ENCODE data around the gene GCSH. TPM values are rescaled to one million over a fixed set of nuclear protein-coding genes. Genes with fewer than 3 reads are reported as not detected.

The GCSH gene
- total and polyA plus RNA-seq, 2 of the 13 experiments (the other 11 are each of a cell fraction or from before 2014, with no cell fraction given), result 35.9 to 103 TPM

- TF ChIP-seq ZNF710 (CRISPR knock-in tag; IDR thresholded peaks at IDR 0.05; ENCODE audit: borderline replicate concordance) (peak; percentile 58; the same call in 1 of the 2 replicates), ZNF350 (CRISPR knock-in tag; IDR thresholded peaks at IDR 0.05; ENCODE audit: borderline replicate concordance, low read depth) (peak; percentile 85; the same call in 1 of the 2 replicates), ZNF580 (CRISPR knock-in tag; IDR thresholded peaks at IDR 0.05; ENCODE audit: borderline replicate concordance, low read depth) (peak; percentile 65; the same call in 1 of the 2 replicates), TRAFD1 (CRISPR knock-in tag; IDR thresholded peaks at IDR 0.05; ENCODE audit: borderline replicate concordance) (peak; percentile 85; the same call in 1 of the 2 replicates), FOSL2 (CRISPR knock-in tag; IDR thresholded peaks at IDR 0.05) (peak; percentile 88), RNF219 (CRISPR knock-in tag; IDR thresholded peaks at IDR 0.05) (no peak), ZNF639 (CRISPR knock-in tag; conservative IDR thresholded peaks at IDR 0.05) (peak; percentile 65), ZNF44 (CRISPR knock-in tag; IDR thresholded peaks at IDR 0.05) (peak; percentile 84; the same call in 1 of the 2 replicates), ARID5B (CRISPR knock-in tag; IDR thresholded peaks at IDR 0.05) (peak; percentile 71), ZNF343 (CRISPR knock-in tag; IDR thresholded peaks at IDR 0.05) (0 out of 2 replicates have a peak, but pooled peaks have one; percentile 34), U2AF1 (optimal IDR thresholded peaks at IDR 0.05; ENCODE audit: low read depth, low read length) (no peak), YEATS2 (CRISPR knock-in tag; IDR thresholded peaks at IDR 0.05; ENCODE audit: borderline replicate concordance) (peak; percentile 79), ZMYM2 (CRISPR knock-in tag; IDR thresholded peaks at IDR 0.05) (peak; percentile 15; the same call in 1 of the 2 replicates), GATAD2A (CRISPR knock-in tag; IDR thresholded peaks at IDR 0.05) (peak; percentile 74), SALL1 (CRISPR knock-in tag; IDR thresholded peaks at IDR 0.05) (peak; percentile 73), ZNF616 (CRISPR knock-in tag; IDR thresholded peaks at IDR 0.05; ENCODE audit: low read depth) (peak; percentile 64; the same call in 1 of the 2 replicates)
These were observed 45.0 kb upstream of the GCSH start (continued) for GRCh38 chr16:81140930-81141780.
